Breast epithelium (tissue), 4 donors: ENCODE measurements around the gene ETAA1. TPM values are rescaled to one million over a fixed set of nuclear protein-coding genes. Genes with fewer than 3 reads are reported as not detected.

Source experiments
- DNase-seq, 2 donors: peaks; one replicate each; pipeline ENCODE4 v3.0.0-alpha.2; 2019; ENCODE audit warnings: low spot score in 2 of 2
- H3K27ac ChIP-seq, 2 donors: fragments of 200-600 bp; sonication (generic) in 1 of 2; one replicate each; pipeline ENCODE4 v1.5.1; 2016 to 2019; ENCODE audit warnings: mild to moderate bottlenecking in 1 of 2
- H3K27me3 ChIP-seq, 2 donors: fragments of 200-600 bp; sonication (generic) in 1 of 2; one replicate each; pipeline versions ENCODE4 v1.5.1 to v1.6.0; 2017 to 2019; ENCODE audit warnings: control low read depth in 1 of 2, mild to moderate bottlenecking in 1 of 2
- H3K36me3 ChIP-seq: fragments of 200-600 bp; one replicate; pipeline ENCODE4 v1.5.1; 2019
- H3K4me1 ChIP-seq, 2 donors: fragments of 200-600 bp; sonication (generic); one replicate each; pipeline ENCODE4 v1.5.1; 2016 to 2019; ENCODE audit warnings: control low read depth in 1 of 2
- H3K4me3 ChIP-seq, 3 donors: fragments of 200-600 bp; sonication (generic); 1 replicate in 2 of 3; 2 replicates in 1 of 3; pipeline ENCODE4 v1.5.1; 2016 to 2019; ENCODE audit warnings: mild to moderate bottlenecking in 3 of 3, moderate library complexity in 2 of 3
- H3K9me3 ChIP-seq, 2 donors: fragments of 200-600 bp; sonication (generic) in 1 of 2; one replicate each; pipeline ENCODE4 v1.5.1; 2016 to 2019; ENCODE audit warnings: control low read depth in 1 of 2
- CTCF ChIP-seq, 3 donors: fragments of 450-650 bp; IDR thresholded peaks; one replicate each; pipeline ENCODE4 v1.5.1; 2016 to 2017; ENCODE audit warnings: antibody characterized with exemption in 3 of 3, mild to moderate bottlenecking in 3 of 3, moderate library complexity in 3 of 3
- POLR2A ChIP-seq: fragments of 450-650 bp; IDR thresholded peaks from one replicate; pipeline ENCODE4 v1.6.1; 2016; ENCODE audit warnings: antibody characterized with exemption, mild to moderate bottlenecking, moderate library complexity
- POLR2AphosphoS5 ChIP-seq, 3 donors: sonication (generic); formaldehyde crosslinking; IDR thresholded peaks; one replicate each; pipeline ENCODE4 v1.6.1; 2017; ENCODE audit warnings: antibody characterized with exemption in 3 of 3
- intact Hi-C: fragments of 100-400 bp; cut with DNase I; formaldehyde crosslinking; loops from one replicate; pipeline ENCODE4 v1.15.1; 2023; ENCODE audit warnings: low total_unique reads
- total RNA-seq, 3 donors: library from RNA; depleted of rRNA; stranded (reverse); fragments of >200 nt; gene quantifications; one replicate each; pipeline ENCODE4 v1.1.0, GENCODE V29; 2016

The ETAA1 gene
- total RNA-seq, 3 donors from 2014 or later = 17.0 to 23.6 (median 19.7) TPM

DNA sequence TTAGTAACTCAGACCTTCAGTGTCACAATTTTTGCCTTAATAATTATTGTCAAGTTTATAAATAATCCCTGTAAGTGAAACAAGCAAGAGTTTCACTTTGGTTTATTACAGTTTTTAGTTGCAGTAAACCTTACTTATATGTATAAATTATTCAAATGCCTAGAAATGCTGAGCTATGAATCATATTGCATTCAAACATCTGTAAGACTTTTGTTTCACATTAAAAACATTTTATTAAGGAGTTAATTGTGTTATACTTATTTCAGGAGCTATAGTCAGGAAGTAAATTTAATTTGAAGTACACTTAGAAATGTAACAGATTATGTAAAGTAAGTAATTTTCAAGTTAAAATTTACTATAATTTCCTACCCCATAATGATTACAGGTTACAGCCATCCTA, 3.9 kb upstream of the ETAA1 start:
- DNase-seq = no peak
- H3K27me3 ChIP-seq = no peaks in the 10 kb centered on the region
- no peaks in the 10 kb centered on the region for H3K36me3 ChIP-seq
- H3K4me3 ChIP-seq = no peak overlapping the region
- TF ChIP-seq POLR2A (no peak), POLR2AphosphoS5 (IDR thresholded peaks at IDR 0.05) (no peak), CTCF (IDR thresholded peaks at IDR 0.05) (no peak)
- H3K4me1 ChIP-seq = no peaks in the 10 kb centered on the region
- H3K27ac ChIP-seq = no peak overlapping the region
- intact Hi-C loops = no loop called here
- no peaks in the 10 kb centered on the region for H3K9me3 ChIP-seq

DNA sequence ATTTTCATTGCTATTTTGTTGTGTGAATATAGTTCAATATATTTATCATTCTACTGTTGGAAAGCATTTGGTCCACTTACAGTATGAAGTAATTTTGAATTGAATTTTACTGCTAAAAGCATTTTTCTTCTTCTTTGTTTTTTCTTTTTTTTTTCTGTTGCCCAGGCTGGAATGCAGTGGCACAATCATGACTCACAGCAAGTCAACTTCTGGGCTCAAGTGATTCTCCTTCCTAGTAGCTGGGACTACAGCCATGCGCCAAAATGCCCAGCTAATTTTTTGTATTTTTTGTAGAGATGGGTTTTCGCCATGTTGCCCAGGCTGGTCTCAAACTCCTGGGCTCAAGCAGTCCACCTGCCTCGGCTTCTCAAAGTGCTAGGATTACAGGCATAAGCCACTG, 2.4 kb upstream of the ETAA1 start:
- DNase-seq = no peak
- no peaks in the 10 kb centered on the region for H3K36me3 ChIP-seq
- no peaks in the 10 kb centered on the region for H3K4me1 ChIP-seq
- intact Hi-C loops = no loop called here
- TF ChIP-seq POLR2AphosphoS5 (IDR thresholded peaks at IDR 0.05) = no peak
- no peak for TF ChIP-seq CTCF (IDR thresholded peaks at IDR 0.05)
- no peak for TF ChIP-seq POLR2A
- no peak overlapping the region for H3K4me3 ChIP-seq
- H3K27me3 ChIP-seq = no peaks in the 10 kb centered on the region
- H3K27ac ChIP-seq = no peak overlapping the region
- no peaks in the 10 kb centered on the region for H3K9me3 ChIP-seq

- TF ChIP-seq CTCF (IDR thresholded peaks at IDR 0.05) = no peak
- TF ChIP-seq POLR2A = no peak
- TF ChIP-seq POLR2AphosphoS5 (IDR thresholded peaks at IDR 0.05) = no peak
- H3K9me3 ChIP-seq = no peaks in the 10 kb centered on the region
- DNase-seq = no peak
- no peaks in the 10 kb centered on the region for H3K4me1 ChIP-seq
- no peaks in the 10 kb centered on the region for H3K27me3 ChIP-seq
- H3K4me3 ChIP-seq = no peak overlapping the region
- peaks cover 4% of the 10 kb centered on the region for H3K36me3 ChIP-seq
- intact Hi-C loops = no loop called here
- no peak overlapping the region for H3K27ac ChIP-seq
Measured at GRCh38 chr2:67399144-67399543, 2.0 kb downstream of the ETAA1 start.

DNA sequence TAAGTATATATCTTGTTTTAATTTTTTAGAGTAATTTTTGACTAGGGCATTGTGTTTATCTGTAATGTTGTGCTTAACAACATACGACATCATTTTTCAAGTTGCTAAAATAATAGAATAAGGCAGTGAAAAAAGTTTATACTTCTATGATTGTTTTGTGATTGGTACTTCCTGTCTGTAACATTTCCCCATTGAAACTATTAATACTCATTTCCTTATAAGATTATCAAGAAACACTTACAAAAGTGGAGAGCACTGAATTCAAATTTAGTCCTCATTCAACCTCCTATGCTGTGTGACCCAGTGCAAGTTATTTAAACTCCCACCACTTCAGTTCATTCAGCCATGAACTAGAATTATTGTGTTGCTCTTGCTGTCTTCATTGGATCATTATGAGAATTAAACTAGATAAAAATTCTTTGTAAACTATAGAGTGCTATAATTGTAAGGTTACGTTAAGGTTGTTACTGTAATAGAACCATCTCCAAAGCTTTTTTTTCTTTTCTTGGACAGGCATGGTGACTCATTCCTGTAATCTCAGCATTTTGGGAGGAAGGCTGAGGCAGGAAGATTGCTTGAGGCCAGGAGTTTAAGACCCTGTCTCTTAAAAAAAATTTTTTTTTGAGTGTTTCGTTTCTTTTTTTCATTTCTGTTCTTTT, 2.8 kb downstream of the ETAA1 start:
- no peaks in the 10 kb centered on the region for H3K4me1 ChIP-seq
- DNase-seq = no peak
- no peak overlapping the region for H3K4me3 ChIP-seq
- H3K36me3 ChIP-seq = peaks cover 5% of the 10 kb centered on the region
- no peaks in the 10 kb centered on the region for H3K9me3 ChIP-seq
- no peak for TF ChIP-seq POLR2A
- TF ChIP-seq POLR2AphosphoS5 (IDR thresholded peaks at IDR 0.05) = no peak
- no peak for TF ChIP-seq CTCF (IDR thresholded peaks at IDR 0.05)
- no peak overlapping the region for H3K27ac ChIP-seq
- intact Hi-C loops = no loop called here
- no peaks in the 10 kb centered on the region for H3K27me3 ChIP-seq

- intact Hi-C loops = no loop called here
- DNase-seq = no peak
- no peak for TF ChIP-seq CTCF (IDR thresholded peaks at IDR 0.05)
- TF ChIP-seq POLR2A = no peak
- no peak for TF ChIP-seq POLR2AphosphoS5 (IDR thresholded peaks at IDR 0.05)
- Histone ChIP-seq H3K27me3 (no peaks in the 10 kb centered on the region), H3K36me3 (peaks cover 5% of the 10 kb centered on the region), H3K27ac (no peak overlapping the region), H3K4me3 (no peak overlapping the region), H3K9me3 (no peaks in the 10 kb centered on the region), H3K4me1 (no peaks in the 10 kb centered on the region)
Measured at GRCh38 chr2:67400560-67401485, 3.7 kb downstream of the ETAA1 start.
